ENCODE measurements around the gene IL10RB. TPM values are rescaled to one million over a fixed set of nuclear protein-coding genes. Genes with fewer than 3 reads are reported as not detected.
"Not testable (repeated sequence)": the region's sequence is repeated elsewhere in the genome, so short reads cannot be mapped to it uniquely, and the experiment has no call there.

The IL10RB gene
- total RNA-seq: 10 to 100 TPM; 16.9 to 31.0 (median 20.6) TPM

- DNase-seq (ENCODE audit: extremely low spot score): peak; percentile 94
- intact Hi-C loops (cut with DNase I): loop anchor here (5.0 kb wide), 2 partner anchors 39 to 64 kb away; partner anchors contain the start of gene IFNAR2
- H3K4me1 ChIP-seq: peaks cover 10 to 24% (median 23%) of the 10 kb centered on the region in 4 donors
- H3K27ac ChIP-seq (replicated peaks in 1 of 4): peak within 1 kb of the TSS; percentile 82 to 91 (median 86)
- peak within 1 kb of the TSS; percentile 80 to 89 (median 84) for H3K4me3 ChIP-seq
- H3K9me3 ChIP-seq: no peaks in the 10 kb centered on the region
- WGBS: 10% methylated on average over 6 of the region's 60 CpGs
- TF ChIP-seq EP300 (IDR thresholded peaks at IDR 0.05) (peak; percentile 10), CTCF (IDR thresholded peaks at IDR 0.05) (no peak), POLR2AphosphoS5 (IDR thresholded peaks at IDR 0.05) (peak in 1 of 2 donors; percentile 72), POLR2A (IDR thresholded peaks at IDR 0.05; ENCODE audit: low read depth) (peak; percentile 20)
- H3K27me3 ChIP-seq: no peaks in the 10 kb centered on the region
- H3K36me3 ChIP-seq: peaks cover 3 to 53% (median 35%) of the 10 kb centered on the region in 4 donors
Observed at GRCh38 chr21:33266050-33266788, at the start of gene IL10RB. TSS of gene IL10RB (plus strand) at chr21:33266367. CDS start at chr21:33266466, 99 bp downstream.

DNA sequence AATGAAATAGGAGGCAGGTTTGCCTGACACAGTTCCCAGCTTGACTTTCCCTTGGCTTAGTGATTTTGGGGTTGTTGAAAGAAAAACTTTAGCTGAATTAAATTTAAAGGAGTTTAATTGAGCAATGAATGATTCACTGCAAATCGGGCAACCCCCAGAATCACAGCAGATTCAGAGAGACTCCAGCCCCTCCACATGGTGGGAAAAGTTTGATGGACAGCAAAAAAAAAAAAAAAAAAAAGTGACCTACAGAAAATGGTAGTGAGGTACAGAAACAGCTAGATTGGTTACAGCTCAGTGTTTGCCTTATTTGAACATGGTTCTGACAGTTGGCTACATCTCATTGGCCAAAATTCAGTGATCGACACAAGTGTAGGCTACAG, 49.0 kb upstream of the IL10RB start:
- 83% methylated on average over 2 of the region's 2 CpGs for WGBS
- intact Hi-C loops (cut with DNase I): no loop called here

DNA sequence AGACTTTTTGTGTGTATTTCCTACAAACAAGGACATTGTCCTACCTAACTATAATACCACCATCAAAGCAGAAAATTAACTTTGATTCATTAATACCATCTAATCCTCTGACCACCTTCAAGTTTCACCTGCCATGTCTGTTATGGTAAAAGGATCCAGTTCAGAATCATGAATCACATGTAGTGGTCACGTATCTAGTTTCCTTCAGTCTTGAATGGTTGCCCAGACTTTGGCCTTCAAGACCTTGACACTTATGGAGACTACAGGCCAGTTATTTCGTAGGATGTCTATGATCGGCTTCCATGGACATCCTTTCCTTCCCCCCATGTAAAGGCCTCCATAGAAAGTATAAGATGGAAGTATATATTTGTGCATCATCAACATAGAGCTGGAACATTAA, 46.9 kb upstream of the IL10RB start:
- WGBS: 92% methylated on average over 3 of the region's 3 CpGs
- TF ChIP-seq CTCF (IDR thresholded peaks at IDR 0.05) (no peak), POLR2A (IDR thresholded peaks at IDR 0.05; ENCODE audit: low read depth) (no peak), EP300 (IDR thresholded peaks at IDR 0.05) (no peak), POLR2AphosphoS5 (IDR thresholded peaks at IDR 0.05) (no peak)
- Histone ChIP-seq H3K36me3 (no peaks in the 10 kb centered on the region), H3K4me3 (no peak overlapping the region), H3K9me3 (peaks cover 0 to 9% (median 3%) of the 10 kb centered on the region in 4 donors), H3K4me1 (no peaks in the 10 kb centered on the region), H3K27me3 (peaks cover 0 to 5% (median 0%) of the 10 kb centered on the region in 4 donors), H3K27ac (replicated peaks in 1 of 4) (no peak overlapping the region)
- intact Hi-C loops (cut with DNase I): no loop called here
- peak; percentile 34 for DNase-seq (ENCODE audit: extremely low spot score)

More for the DNA sequence above, 49.0 kb upstream of the IL10RB start:
- no peak for DNase-seq (ENCODE audit: extremely low spot score)
- H3K9me3 ChIP-seq: peaks cover 0 to 6% (median 2%) of the 10 kb centered on the region in 4 donors
- H3K27ac ChIP-seq (replicated peaks in 1 of 4): no peak overlapping the region
- H3K27me3 ChIP-seq: peaks cover 0 to 5% (median 0%) of the 10 kb centered on the region in 4 donors
- H3K4me1 ChIP-seq: peaks cover 3 to 5% (median 3%) of the 10 kb centered on the region in 4 donors
- no peak for TF ChIP-seq POLR2A (IDR thresholded peaks at IDR 0.05; ENCODE audit: low read depth)
- no peak for TF ChIP-seq CTCF (IDR thresholded peaks at IDR 0.05)
- no peak for TF ChIP-seq EP300 (IDR thresholded peaks at IDR 0.05)
- TF ChIP-seq POLR2AphosphoS5 (IDR thresholded peaks at IDR 0.05): no peak
- H3K36me3 ChIP-seq: no peaks in the 10 kb centered on the region
- no peak overlapping the region for H3K4me3 ChIP-seq

GRCh38 chr21:33219954-33220353, 46.2 kb upstream of the IL10RB start:
- intact Hi-C loops (cut with DNase I): no loop called here
- H3K9me3 ChIP-seq: peaks cover 0 to 9% (median 3%) of the 10 kb centered on the region in 4 donors
- 91% methylated on average over 3 of the region's 3 CpGs for WGBS
- DNase-seq (ENCODE audit: extremely low spot score): no peak
- TF ChIP-seq CTCF (IDR thresholded peaks at IDR 0.05) (no peak), POLR2A (IDR thresholded peaks at IDR 0.05; ENCODE audit: low read depth) (no peak), EP300 (IDR thresholded peaks at IDR 0.05) (no peak), POLR2AphosphoS5 (IDR thresholded peaks at IDR 0.05) (no peak)
- H3K36me3 ChIP-seq: no peaks in the 10 kb centered on the region
- no peak overlapping the region for H3K27ac ChIP-seq (replicated peaks in 1 of 4)
- no peak overlapping the region for H3K4me3 ChIP-seq
- no peaks in the 10 kb centered on the region for H3K4me1 ChIP-seq
- H3K27me3 ChIP-seq: peaks cover 0 to 5% (median 0%) of the 10 kb centered on the region in 4 donors

DNA sequence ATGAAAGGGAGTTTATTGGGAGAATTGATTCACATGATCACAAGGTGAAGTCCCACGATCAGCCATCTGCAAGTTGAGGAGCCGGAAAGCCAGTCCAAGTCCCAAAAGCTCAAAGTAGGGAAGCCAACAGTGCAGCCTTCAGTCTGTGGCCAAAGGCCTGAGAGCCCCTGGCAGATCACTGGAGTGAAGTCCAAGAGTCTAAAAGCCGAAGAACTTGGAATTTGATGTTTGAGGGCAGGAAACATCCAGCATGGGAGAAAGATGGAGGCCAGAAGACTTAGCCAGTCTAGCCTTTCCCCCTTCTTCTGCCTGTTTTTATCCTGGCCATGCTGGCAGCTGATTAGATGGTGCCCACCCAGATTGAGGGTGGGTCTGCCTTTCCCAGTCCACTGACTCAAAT, 40.8 kb upstream of the IL10RB start:
- H3K27me3 ChIP-seq; H3K4me1 ChIP-seq; H3K36me3 ChIP-seq; H3K4me3 ChIP-seq; H3K27ac ChIP-seq (replicated peaks in 1 of 4); H3K9me3 ChIP-seq: not testable (repeated sequence)
- intact Hi-C loops (cut with DNase I): loop anchor here (5.0 kb wide), 1 partner anchor 42 kb away; the partner anchor contains the start of gene IL10RB
- DNase-seq (ENCODE audit: extremely low spot score): peak; percentile 29
- WGBS: 87% methylated on average over 3 of the region's 3 CpGs

Data from esophagus muscularis mucosa (tissue), 4 donors.